AG10803 (cell line): ENCODE data around the gene RNF41.

Experiments used
- DNase-seq: peaks from one replicate; pipeline ENCODE4 v3.0.0; 2010; ENCODE audit warnings: low read depth
- H3K4me3 ChIP-seq: 2 replicates; pipeline ENCODE4 v1.5.1; 2011; ENCODE audit warnings: mild to moderate bottlenecking, low read length, control low read depth
- CTCF ChIP-seq: conservative IDR thresholded peaks from 2 replicates; pipeline ENCODE4 v1.5.1; 2011; ENCODE audit warnings: mild to moderate bottlenecking, low read length, control low read depth, inconsistent platforms

Gene RNF41

GRCh38 chr12:56256326-56256960 lies 34.7 kb upstream of the RNF41 start:
- peak overlapping the region; percentile 90 for H3K4me3 ChIP-seq
- peak; percentile 17 for TF ChIP-seq CTCF
- peak; percentile 46 for DNase-seq

GRCh38 chr12:56255671-56256070 lies 33.9 kb upstream of the RNF41 start:
- TF ChIP-seq CTCF: no peak
- no peak overlapping the region for H3K4me3 ChIP-seq
- DNase-seq: no peak

GRCh38 chr12:56253091-56253490 lies 31.4 kb upstream of the RNF41 start:
- no peak overlapping the region for H3K4me3 ChIP-seq
- no peak for DNase-seq
- no peak for TF ChIP-seq CTCF

- TF ChIP-seq CTCF: no peak
- DNase-seq: no peak
- no peak overlapping the region for H3K4me3 ChIP-seq
These were observed 30.9 kb upstream of the RNF41 start for GRCh38 chr12:56252649-56253048.

- TF ChIP-seq CTCF: no peak
- no peak for DNase-seq
- H3K4me3 ChIP-seq: no peak overlapping the region
These were observed 27.0 kb upstream of the RNF41 start for GRCh38 chr12:56248711-56249110.

GRCh38 chr12:56247923-56248322 lies 26.2 kb upstream of the RNF41 start:
- no peak for DNase-seq
- H3K4me3 ChIP-seq: no peak overlapping the region
- TF ChIP-seq CTCF: no peak

- no peak for DNase-seq
- no peak for TF ChIP-seq CTCF
- H3K4me3 ChIP-seq: no peak overlapping the region
These were observed 22.8 kb upstream of the RNF41 start for GRCh38 chr12:56244494-56244893.
